HG02610 (cell line): ENCODE results near the gene EPHA1.
"Not testable (repeated sequence)": the region's sequence is repeated elsewhere in the genome, so short reads cannot be mapped to it uniquely, and the experiment has no call there.

ENCODE experiments used
- ATAC-seq: cut with Tn5 transposase; IDR thresholded peaks from one replicate; pipeline ENCODE4 v1.9.1; 2021; ENCODE audit warnings: mild to moderate bottlenecking, moderate library complexity; ENCODE audit not compliant: unreplicated experiment

Gene EPHA1

GRCh38 chr7:143405173-143406001 lies 3.3 kb downstream of the EPHA1 start:
- ATAC-seq, result no peak

GRCh38 chr7:143402233-143402632 lies 6.4 kb downstream of the EPHA1 start:
- ATAC-seq, result not testable (repeated sequence)

- ATAC-seq, result no peak
These were observed 7.4 kb downstream of the EPHA1 start for GRCh38 chr7:143401265-143401664.

GRCh38 chr7:143399642-143400041 lies 9.0 kb downstream of the EPHA1 start:
- ATAC-seq, result no peak

GRCh38 chr7:143399151-143399550 lies 9.5 kb downstream of the EPHA1 start:
- ATAC-seq, result no peak

GRCh38 chr7:143398616-143399015 lies 10.0 kb downstream of the EPHA1 start:
- no peak for ATAC-seq

- no peak for ATAC-seq
These were observed 10.7 kb downstream of the EPHA1 start for GRCh38 chr7:143397710-143398530.

- ATAC-seq, result no peak
These were observed 11.8 kb downstream of the EPHA1 start for GRCh38 chr7:143396625-143397556.

GRCh38 chr7:143396182-143396581 lies 12.5 kb downstream of the EPHA1 start:
- ATAC-seq, result no peak

GRCh38 chr7:143395187-143396149 lies 13.2 kb downstream of the EPHA1 start:
- ATAC-seq, result no peak

- no peak for ATAC-seq
These were observed 13.9 kb downstream of the EPHA1 start for GRCh38 chr7:143394777-143395176.

- no peak for ATAC-seq
These were observed 14.6 kb downstream of the EPHA1 start for GRCh38 chr7:143394068-143394467.

GRCh38 chr7:143393267-143394041 lies 15.2 kb downstream of the EPHA1 start:
- ATAC-seq, result no peak

- ATAC-seq, result no peak
These were observed 15.8 kb downstream of the EPHA1 start for GRCh38 chr7:143392875-143393266.

- ATAC-seq, result not testable (repeated sequence)
These were observed 16.2 kb downstream of the EPHA1 start for GRCh38 chr7:143392427-143392826.

- ATAC-seq, result no peak
These were observed 16.9 kb downstream of the EPHA1 start for GRCh38 chr7:143391462-143392404.

- no peak for ATAC-seq
These were observed 17.8 kb downstream of the EPHA1 start for GRCh38 chr7:143390773-143391317.
